Ovary (tissue), 3 donors: ENCODE results near the gene RSRC1.

Source experiments
- CTCF ChIP-seq, 3 donors: fragments of 450-650 bp in 2 of 3; fragments of 200-600 bp in 1 of 3; IDR thresholded peaks; one replicate each; pipeline versions ENCODE4 v1.5.1 to v1.8.0; 2016 to 2022; ENCODE audit warnings: antibody characterized with exemption in 3 of 3, mild to moderate bottlenecking in 1 of 3
- EP300 ChIP-seq: sonication (generic); formaldehyde crosslinking; IDR thresholded peaks from one replicate; pipeline ENCODE4 v1.6.1; 2017; ENCODE audit warnings: antibody characterized with exemption
- POLR2A ChIP-seq: fragments of 450-650 bp; IDR thresholded peaks from one replicate; pipeline ENCODE4 v1.6.1; 2017; ENCODE audit warnings: antibody characterized with exemption, mild to moderate bottlenecking, moderate library complexity
- donor health status: DM: no; HTN: no; CAD: no.

DNA sequence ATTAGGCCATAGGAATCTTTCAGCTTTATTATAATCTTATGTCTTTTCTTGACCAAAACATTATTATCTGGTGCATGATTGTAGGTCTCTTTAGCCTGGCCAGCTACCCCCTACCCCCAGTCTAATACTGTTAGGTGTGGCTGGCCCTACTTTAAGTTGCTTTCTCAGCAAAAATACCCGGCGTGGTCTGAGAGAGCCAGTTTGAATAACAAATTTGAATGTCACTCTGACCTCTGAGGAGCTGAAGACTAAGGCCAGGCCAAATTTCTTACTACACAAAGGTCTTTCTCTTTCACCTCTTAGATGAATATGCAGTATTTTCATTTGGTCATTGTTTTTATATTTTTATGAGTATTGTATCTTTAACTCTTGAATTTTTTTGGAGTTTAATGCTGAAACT lies 272.6 kb downstream of the RSRC1 start:
- TF ChIP-seq CTCF (IDR thresholded peaks at IDR 0.05) (no peak), POLR2A (no peak), EP300 (no peak)
